Endothelial cell of umbilical vein (primary cell): ENCODE measurements around the gene STRN3. TPM values are rescaled to one million over a fixed set of nuclear protein-coding genes. Genes with fewer than 3 reads are reported as not detected.

Source experiments
- BruUV-seq: library from RNA; stranded (reverse); fragments of 400-500 nt; replicated peaks from 2 replicates; lab custom pipeline; 2021; lab: Mats Ljungman, UMichigan
- CTCF ChIA-PET: fragments of 300-600, 350-600 bp; sonication (Branson Sonifier 250); formaldehyde crosslinking; loops from one replicate; lab custom pipeline; 2021; ENCODE audit warnings: antibody characterized with exemption, inconsistent platforms; lab: Charles Lee
- POLR2A ChIA-PET: fragments of 300-600, 350-600 bp; sonication (Branson Sonifier 250); formaldehyde crosslinking; loops from one replicate; lab custom pipeline; 2021; ENCODE audit warnings: antibody characterized with exemption, inconsistent platforms; lab: Charles Lee
- DNase-seq: peaks from one replicate; pipeline ENCODE4 v3.0.0-alpha.2; 2011; ENCODE audit warnings: low read depth, low spot score
- FAIRE-seq: peaks from 2 replicates; lab custom pipeline; 2011; peaks lifted over from hg19 to GRCh38; lab: Jason Lieb, UNC
- H2AFZ ChIP-seq: 2 replicates; pipeline ENCODE4 v1.6.0; 2012; ENCODE audit warnings: low read depth, low read length, control low read depth, inconsistent platforms
- H3K27ac ChIP-seq: 2 replicates; pipeline ENCODE4 v1.5.1; 2011; ENCODE audit warnings: low read depth, mild to moderate bottlenecking, control low read depth, low read length, moderate library complexity; ENCODE audit not compliant: insufficient read depth
- H3K27me3 ChIP-seq, 2 experiments: 2 replicates each; pipeline versions ENCODE4 v1.6.0 to v1.6.1; 2011; ENCODE audit warnings: low read length in 2 of 2, mixed read lengths in 1 of 2; ENCODE audit not compliant: control insufficient read depth in 2 of 2, insufficient read depth in 2 of 2
- H3K36me3 ChIP-seq, 2 experiments: 2 replicates in 1 of 2; 3 replicates in 1 of 2; pipeline ENCODE4 v1.5.1; 2011; ENCODE audit warnings: low read length in 2 of 2, mild to moderate bottlenecking in 1 of 2, moderate library complexity in 1 of 2; ENCODE audit not compliant: control insufficient read depth in 2 of 2, insufficient read depth in 2 of 2; ENCODE audit errors: extremely low read depth in 1 of 2
- H3K4me1 ChIP-seq: 3 replicates; pipeline ENCODE4 v1.5.1; 2011; ENCODE audit warnings: mild to moderate bottlenecking, low read length; ENCODE audit not compliant: control insufficient read depth, insufficient read depth; ENCODE audit errors: extremely low read depth
- H3K4me2 ChIP-seq: 2 replicates; pipeline ENCODE4 v1.6.1; 2011; ENCODE audit warnings: low read length, control low read depth, mixed read lengths; ENCODE audit not compliant: insufficient read depth
- H3K4me3 ChIP-seq, 3 experiments: fragments of 200-600 bp in 1 of 3; sonication (generic), shearing (Covaris generic) in 1 of 3; replicated peaks in 1 of 3; 2 replicates each; pipeline ENCODE4 v1.5.1; 2011 to 2016; ENCODE audit warnings: control low read depth in 3 of 3, low read length in 3 of 3, mild to moderate bottlenecking in 2 of 3, inconsistent platforms in 1 of 3, low read depth in 1 of 3, moderate library complexity in 1 of 3; ENCODE audit not compliant: insufficient read depth in 1 of 3
- H3K79me2 ChIP-seq: 2 replicates; pipeline ENCODE4 v1.6.0; 2012; ENCODE audit warnings: low read length, inconsistent platforms; ENCODE audit not compliant: control insufficient read depth, insufficient read depth
- H3K9ac ChIP-seq: replicated peaks from 2 replicates; pipeline ENCODE3; 2011; ENCODE audit warnings: low read length, control low read depth; ENCODE audit not compliant: insufficient read depth; ENCODE audit errors: extremely low read depth
- H3K9me1 ChIP-seq: replicated peaks from 3 replicates; pipeline ENCODE4 v1.6.0; 2011; ENCODE audit warnings: mild to moderate bottlenecking, low read length; ENCODE audit not compliant: control insufficient read depth, insufficient read depth; ENCODE audit errors: extremely low read depth
- H3K9me3 ChIP-seq: replicated peaks from 2 replicates; pipeline ENCODE4 v1.5.1; 2012; ENCODE audit warnings: low read length, inconsistent platforms; ENCODE audit not compliant: control insufficient read depth, insufficient read depth
- H4K20me1 ChIP-seq: replicated peaks from 2 replicates; pipeline ENCODE3; 2011; ENCODE audit warnings: mild to moderate bottlenecking, low read length; ENCODE audit not compliant: control insufficient read depth, insufficient read depth; ENCODE audit errors: extremely low read depth
- EZH2 ChIP-seq: IDR thresholded peaks from 2 replicates; pipeline ENCODE4 v1.6.1; 2012; ENCODE audit warnings: borderline replicate concordance, low read depth, mild to moderate bottlenecking, moderate library complexity, low read length, inconsistent platforms; ENCODE audit not compliant: severe bottlenecking
- FOS ChIP-seq: IDR thresholded peaks from 2 replicates; pipeline ENCODE4 v1.6.1; 2011; ENCODE audit warnings: mild to moderate bottlenecking, low read length, moderate library complexity, borderline replicate concordance; ENCODE audit not compliant: insufficient read depth
- GATA2 ChIP-seq: IDR thresholded peaks from 2 replicates; pipeline ENCODE4 v1.7.0; 2011; ENCODE audit warnings: low read depth, mild to moderate bottlenecking, moderate library complexity, mixed read lengths, low read length; ENCODE audit not compliant: insufficient read length, insufficient read depth
- JUN ChIP-seq: IDR thresholded peaks from 2 replicates; pipeline ENCODE4 v1.6.1; 2011; ENCODE audit warnings: borderline replicate concordance, low read depth; ENCODE audit not compliant: insufficient read length, insufficient read depth
- MYC ChIP-seq: IDR thresholded peaks from one replicate; pipeline ENCODE4 v1.6.1; 2011; ENCODE audit warnings: mild to moderate bottlenecking, low read depth, low read length
- POLR2A ChIP-seq: IDR thresholded peaks from 2 replicates; pipeline ENCODE4 v1.6.1; 2012; ENCODE audit warnings: low read depth, mild to moderate bottlenecking, control low read depth, low read length
- POLR2AphosphoS5 ChIP-seq: IDR thresholded peaks from 2 replicates; pipeline ENCODE4 v1.6.1; 2012; ENCODE audit warnings: low read depth, mild to moderate bottlenecking, control low read depth, low read length, moderate library complexity; ENCODE audit not compliant: insufficient read depth
- dilution Hi-C: fragments of 300-500 bp; cut with MboI; formaldehyde crosslinking; loops from one replicate; pipeline ENCODE4 v1.15.0; 2019; ENCODE audit warnings: low sequenced_read_pairs; ENCODE audit not compliant: extremely low pct_ligation_motif_present
- intact Hi-C: fragments of 100-400 bp; cut with micrococcal nuclease; formaldehyde crosslinking; loops from one replicate; pipeline ENCODE4 v1.10.0; 2022
- polyA plus RNA-seq, 4 experiments: library from polyadenylated mRNA; depleted of rRNA in 3 of 4; stranded (reverse) in 3 of 4; unstranded in 1 of 4; fragments of >200 nt; gene quantifications; 2 replicates each; pipeline versions ENCODE4 v1.2.1 to v1.2.3, GENCODE V29; 2011 to 2012; ENCODE audit warnings: missing spikeins in 1 of 4
- total RNA-seq: library from RNA; stranded (reverse); gene quantifications from 2 replicates; pipeline ENCODE4 v1.2.3, GENCODE V29; 2021
- TF ChIP-seq, protein P1 (sequence below), 2 donors: IDR thresholded peaks; 1 replicate in 1 of 2; 2 replicates in 1 of 2; pipeline ENCODE4 v1.5.1; 2011; ENCODE audit warnings: low read length in 2 of 2, mild to moderate bottlenecking in 2 of 2, moderate library complexity in 2 of 2, control low read depth in 1 of 2, inconsistent platforms in 1 of 2, low read depth in 1 of 2; ENCODE audit not compliant: insufficient read depth in 1 of 2; ENCODE audit errors: extremely low read depth in 1 of 2
- TF ChIP-seq, protein P2 (sequence below): IDR thresholded peaks from 2 replicates; pipeline ENCODE4 v1.6.1; 2011; ENCODE audit not compliant: insufficient read depth, insufficient read length

STRN3 gene
- total and polyA plus RNA-seq, 2 donors (not counting 3 experiments of a cell fraction or from before 2014, with no cell fraction given), result 8.4 to 35.1 TPM

DNA sequence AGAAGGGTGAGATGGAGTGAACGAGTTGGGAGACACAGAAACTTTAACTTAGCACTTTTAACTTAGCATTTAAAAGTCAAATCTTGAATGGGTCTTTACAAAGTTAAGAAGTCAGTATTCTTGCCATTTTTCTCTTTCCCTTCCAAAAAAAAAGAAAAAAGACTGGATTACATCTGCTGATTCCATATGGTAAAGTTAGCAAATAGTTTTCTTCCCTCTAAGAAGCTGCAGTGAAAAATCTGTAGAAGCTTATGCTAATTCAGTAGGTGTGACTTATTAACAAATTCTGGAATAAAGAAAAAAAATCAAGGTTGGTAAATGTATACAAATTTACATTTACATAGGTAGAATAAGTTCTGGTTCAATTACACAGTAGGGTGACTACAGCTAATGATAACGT, 100.9 kb downstream of the STRN3 start:
- Histone ChIP-seq H3K9me1 (no peaks in the 10 kb centered on the region), H3K4me1 (peaks cover 8% of the 10 kb centered on the region), H3K4me3 (no peak overlapping the region), H3K4me2 (no peak overlapping the region), H3K27ac (no peak overlapping the region), H4K20me1 (no peaks in the 10 kb centered on the region), H3K79me2 (peaks cover 2% of the 10 kb centered on the region), H3K27me3 (no peaks in the 10 kb centered on the region), H3K9me3 (no peaks in the 10 kb centered on the region), H2AFZ (no peak overlapping the region), H3K36me3 (peaks cover 0 to 3% of the 10 kb centered on the region in 2 experiments), H3K9ac (no peak overlapping the region)
- intact Hi-C loops (no loop called here), dilution Hi-C loops (no loop called here)
- DNase-seq (no peak), FAIRE-seq (no peak)
- POLR2A ChIA-PET, result no interaction called here
- no TSS peak for BruUV-seq
- TF ChIP-seq EZH2 (no peak), MYC (no peak), POLR2A (no peak), JUN (no peak), FOS (no peak), POLR2AphosphoS5 (no peak), GATA2 (no peak)
- TF ChIP-seq, protein P1, sequence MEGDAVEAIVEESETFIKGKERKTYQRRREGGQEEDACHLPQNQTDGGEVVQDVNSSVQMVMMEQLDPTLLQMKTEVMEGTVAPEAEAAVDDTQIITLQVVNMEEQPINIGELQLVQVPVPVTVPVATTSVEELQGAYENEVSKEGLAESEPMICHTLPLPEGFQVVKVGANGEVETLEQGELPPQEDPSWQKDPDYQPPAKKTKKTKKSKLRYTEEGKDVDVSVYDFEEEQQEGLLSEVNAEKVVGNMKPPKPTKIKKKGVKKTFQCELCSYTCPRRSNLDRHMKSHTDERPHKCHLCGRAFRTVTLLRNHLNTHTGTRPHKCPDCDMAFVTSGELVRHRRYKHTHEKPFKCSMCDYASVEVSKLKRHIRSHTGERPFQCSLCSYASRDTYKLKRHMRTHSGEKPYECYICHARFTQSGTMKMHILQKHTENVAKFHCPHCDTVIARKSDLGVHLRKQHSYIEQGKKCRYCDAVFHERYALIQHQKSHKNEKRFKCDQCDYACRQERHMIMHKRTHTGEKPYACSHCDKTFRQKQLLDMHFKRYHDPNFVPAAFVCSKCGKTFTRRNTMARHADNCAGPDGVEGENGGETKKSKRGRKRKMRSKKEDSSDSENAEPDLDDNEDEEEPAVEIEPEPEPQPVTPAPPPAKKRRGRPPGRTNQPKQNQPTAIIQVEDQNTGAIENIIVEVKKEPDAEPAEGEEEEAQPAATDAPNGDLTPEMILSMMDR (IDR thresholded peaks at IDR 0.05; ENCODE audit: extremely low read depth in 1 of 2, insufficient read depth in 1 of 2, low read depth in 1 of 2, low read length in 2 of 2), result no peak
- TF ChIP-seq, protein P2, sequence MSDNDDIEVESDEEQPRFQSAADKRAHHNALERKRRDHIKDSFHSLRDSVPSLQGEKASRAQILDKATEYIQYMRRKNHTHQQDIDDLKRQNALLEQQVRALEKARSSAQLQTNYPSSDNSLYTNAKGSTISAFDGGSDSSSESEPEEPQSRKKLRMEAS, result no peak
- CTCF ChIA-PET, result no interaction called here
